SH-SY5Y (cell line): ENCODE data around the gene OPRD1.

Experiments used
- GATA2 ChIP-seq: IDR thresholded peaks from 2 replicates; pipeline ENCODE4 v1.6.1; 2011; ENCODE audit warnings: mild to moderate bottlenecking, low read depth, low read length
- GATA3 ChIP-seq: IDR thresholded peaks from 2 replicates; pipeline ENCODE4 v1.6.1; 2011; ENCODE audit warnings: low read depth, mild to moderate bottlenecking, low read length, moderate library complexity

- TF ChIP-seq GATA2, result no peak
- TF ChIP-seq GATA3, result no peak
Observed at GRCh38 chr1:28853093-28853742, 41.2 kb downstream of the OPRD1 start.
